ENCODE measurements around the gene CACNA1A.

- TF ChIP-seq, protein P1, sequence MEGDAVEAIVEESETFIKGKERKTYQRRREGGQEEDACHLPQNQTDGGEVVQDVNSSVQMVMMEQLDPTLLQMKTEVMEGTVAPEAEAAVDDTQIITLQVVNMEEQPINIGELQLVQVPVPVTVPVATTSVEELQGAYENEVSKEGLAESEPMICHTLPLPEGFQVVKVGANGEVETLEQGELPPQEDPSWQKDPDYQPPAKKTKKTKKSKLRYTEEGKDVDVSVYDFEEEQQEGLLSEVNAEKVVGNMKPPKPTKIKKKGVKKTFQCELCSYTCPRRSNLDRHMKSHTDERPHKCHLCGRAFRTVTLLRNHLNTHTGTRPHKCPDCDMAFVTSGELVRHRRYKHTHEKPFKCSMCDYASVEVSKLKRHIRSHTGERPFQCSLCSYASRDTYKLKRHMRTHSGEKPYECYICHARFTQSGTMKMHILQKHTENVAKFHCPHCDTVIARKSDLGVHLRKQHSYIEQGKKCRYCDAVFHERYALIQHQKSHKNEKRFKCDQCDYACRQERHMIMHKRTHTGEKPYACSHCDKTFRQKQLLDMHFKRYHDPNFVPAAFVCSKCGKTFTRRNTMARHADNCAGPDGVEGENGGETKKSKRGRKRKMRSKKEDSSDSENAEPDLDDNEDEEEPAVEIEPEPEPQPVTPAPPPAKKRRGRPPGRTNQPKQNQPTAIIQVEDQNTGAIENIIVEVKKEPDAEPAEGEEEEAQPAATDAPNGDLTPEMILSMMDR (IDR thresholded peaks at IDR 0.05; ENCODE audit: insufficient read depth, low read length) = no peak
- TF ChIP-seq REST (IDR thresholded peaks at IDR 0.05; ENCODE audit: insufficient replicate concordance, low read depth) = no peak
Observed at GRCh38 chr19:13362668-13363067, 143.6 kb downstream of the CACNA1A start.
